GM08714 (cell line): Measurements from ENCODE around the gene WNT6.
A peak's percentile ranks its signal among the peaks of the same experiment; 100 is the strongest.

Experiments used
- H3K4me3 ChIP-seq: fragments of 200-500 bp; sonication (Bioruptor generic); 2 replicates; pipeline ENCODE4 v1.5.1; 2014; ENCODE audit warnings: mild to moderate bottlenecking, low read length, inconsistent platforms
- ZNF274 ChIP-seq: IDR thresholded peaks from 2 replicates; pipeline ENCODE4 v1.6.1; 2012; ENCODE audit warnings: mild to moderate bottlenecking, low read depth, low read length

Gene WNT6

DNA sequence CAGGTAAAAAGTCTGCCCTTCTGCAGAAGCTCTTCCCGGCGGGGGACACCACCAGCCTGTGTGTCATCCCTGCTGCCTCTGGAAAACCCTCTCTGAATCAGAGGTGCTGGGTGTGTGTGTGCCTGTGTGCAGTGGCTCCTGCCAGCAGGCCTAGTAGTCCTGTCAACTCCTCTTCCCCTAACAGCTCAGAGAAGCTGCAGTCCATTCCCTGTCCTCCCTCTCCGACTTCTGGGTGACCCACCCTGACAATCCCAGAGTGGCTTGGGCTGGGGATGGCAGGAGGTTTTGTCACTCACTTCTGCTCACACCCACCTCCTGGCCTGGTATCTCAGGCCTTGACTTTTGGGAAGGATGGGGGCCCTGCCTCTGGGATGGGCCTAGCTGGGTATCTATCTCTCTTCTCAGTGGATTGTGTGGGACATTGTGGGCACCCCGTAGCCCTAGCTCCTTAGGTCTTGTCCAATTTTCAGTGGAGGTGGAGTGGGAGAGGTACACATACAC, 23.3 kb downstream of the WNT6 start:
- TF ChIP-seq ZNF274: no peak
- no peak overlapping the region for H3K4me3 ChIP-seq

DNA sequence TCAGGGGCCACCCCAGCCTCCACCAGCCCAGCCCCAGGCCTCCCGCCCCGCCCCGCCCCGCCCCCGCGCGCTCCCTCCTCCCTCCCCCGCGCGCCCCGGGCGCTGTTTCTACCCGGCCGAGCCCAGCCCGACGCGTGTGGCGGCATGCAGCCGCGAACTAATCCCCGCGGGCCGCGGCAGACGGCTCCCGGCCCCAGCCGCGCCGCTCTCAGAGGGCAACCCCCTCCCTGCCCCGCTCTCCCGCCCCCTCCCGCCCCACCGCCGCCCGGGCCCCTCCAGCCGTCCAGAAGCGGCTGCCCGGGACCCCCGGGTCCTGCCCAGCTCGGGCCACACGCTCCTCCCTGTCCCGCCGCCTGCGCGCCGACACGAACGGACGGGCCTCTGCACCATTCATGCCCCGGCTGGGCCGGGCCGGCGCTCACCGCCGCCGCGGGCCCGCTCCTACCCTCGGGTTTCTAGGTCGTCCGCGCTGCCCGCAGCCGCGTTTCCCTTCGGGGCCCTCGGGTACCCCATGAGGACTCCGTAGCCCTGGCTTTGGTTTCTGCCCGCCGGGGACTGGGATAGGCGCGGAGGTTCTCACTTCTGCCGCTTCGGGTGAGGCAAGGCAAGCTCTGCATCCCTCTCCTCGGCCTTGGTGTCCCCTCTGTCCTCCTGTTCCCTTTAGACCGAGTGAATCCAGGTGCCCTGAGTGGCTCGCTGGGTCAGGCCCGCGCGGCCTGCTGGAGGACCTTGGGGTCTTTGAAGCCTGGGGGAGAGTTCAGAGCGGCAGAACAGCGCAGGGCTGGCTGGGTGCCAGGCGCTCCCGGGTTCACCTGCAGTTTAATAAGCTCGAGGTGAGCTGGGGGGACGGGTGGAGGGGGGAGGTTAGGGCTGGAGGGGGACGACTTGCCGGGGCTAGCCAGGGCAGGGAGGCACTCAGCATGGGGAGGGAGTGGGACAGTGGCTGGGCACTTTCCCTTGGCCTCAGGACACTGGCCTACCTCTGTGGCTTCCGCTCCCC, 24.2 kb downstream of the WNT6 start:
- TF ChIP-seq ZNF274: no peak

DNA sequence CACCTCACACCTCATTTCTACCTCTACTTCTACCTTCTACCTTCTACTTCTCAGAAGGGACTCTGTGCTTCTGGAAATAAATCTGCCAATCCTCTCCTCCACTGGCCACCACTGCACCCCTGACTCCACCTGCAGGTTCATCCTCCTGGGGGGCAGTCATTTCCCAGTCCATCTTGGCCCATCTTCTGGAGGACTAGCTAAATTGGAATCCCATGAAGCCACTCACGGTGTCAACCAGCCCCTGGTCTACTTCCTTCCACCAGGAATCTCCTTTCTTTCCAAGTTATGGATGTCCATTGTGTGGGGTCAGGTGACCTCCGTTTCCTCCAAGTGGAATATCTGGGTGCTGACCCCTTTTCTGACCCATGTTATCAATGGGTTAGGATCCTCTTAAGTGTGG, 24.9 kb downstream of the WNT6 start:
- H3K4me3 ChIP-seq: no peak overlapping the region
- TF ChIP-seq ZNF274: no peak

More for the DNA sequence above, 24.2 kb downstream of the WNT6 start:
- H3K4me3 ChIP-seq: peak overlapping the region; percentile 2; the same call in 1 of the 2 replicates

DNA sequence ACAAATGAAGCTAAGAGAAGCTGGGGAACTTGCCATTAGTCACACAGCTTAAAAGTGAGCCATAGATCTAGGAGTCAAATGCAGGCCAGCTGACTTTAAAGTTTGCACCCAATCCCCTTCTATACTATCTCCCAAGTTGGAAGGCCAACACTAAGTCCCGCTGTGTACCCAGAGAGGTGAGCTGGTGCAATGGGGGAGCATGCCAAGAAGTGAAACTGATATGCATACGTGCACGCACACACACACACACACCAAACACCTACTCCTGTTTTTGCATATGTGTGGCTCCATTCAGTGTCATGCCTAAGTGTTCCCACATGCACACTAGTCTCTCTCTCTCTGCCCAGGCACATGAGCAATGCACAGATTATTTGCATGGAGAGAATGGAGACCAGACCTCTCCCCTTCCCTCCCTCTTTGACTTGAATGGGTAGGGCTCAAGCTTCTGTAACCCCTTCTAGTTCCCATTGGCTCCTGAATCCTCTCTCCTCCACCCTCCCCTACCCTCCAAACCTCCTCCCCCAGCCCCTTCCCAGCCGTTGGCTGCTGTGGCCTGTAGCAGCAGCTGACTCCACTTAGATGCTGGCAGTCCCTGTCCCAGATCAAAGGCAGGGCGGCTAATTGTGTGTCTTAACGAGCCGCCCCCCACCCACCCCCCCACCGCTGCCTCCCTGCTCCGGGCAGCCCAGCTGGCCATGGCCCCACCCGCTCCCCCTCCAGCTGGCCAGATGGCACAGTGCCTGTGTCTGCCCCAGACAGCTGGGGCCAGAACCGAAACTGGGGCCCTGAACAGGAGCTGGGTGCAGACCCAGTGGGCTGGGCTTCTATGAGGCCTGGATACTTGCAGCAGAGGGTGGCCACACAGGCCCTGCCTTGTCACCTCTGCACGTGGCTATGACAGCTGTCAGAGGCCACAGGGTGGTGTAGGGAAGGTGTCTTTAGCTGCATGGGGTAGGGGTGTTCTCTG, 26.7 kb downstream of the WNT6 start:
- TF ChIP-seq ZNF274: no peak
- H3K4me3 ChIP-seq: no peak overlapping the region

DNA sequence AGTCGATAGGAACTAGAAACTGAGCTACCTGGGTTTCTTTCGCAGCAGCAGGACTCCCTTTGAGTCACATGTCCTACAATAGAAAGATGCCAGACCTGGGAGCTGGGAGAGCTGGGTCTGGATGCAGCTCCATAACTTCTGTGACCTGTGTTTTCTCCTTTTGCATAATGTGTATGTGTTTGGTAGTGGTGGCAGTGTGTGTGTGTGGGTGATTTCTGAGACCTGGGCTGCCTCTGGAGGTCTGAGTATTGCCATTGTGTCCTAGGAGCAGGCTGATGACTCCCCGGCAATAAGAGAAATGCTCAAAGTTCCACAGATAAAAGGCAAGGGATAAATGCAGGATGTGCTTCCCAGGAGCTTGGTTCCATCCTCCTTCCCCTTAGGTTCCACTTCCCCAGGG, 27.5 kb downstream of the WNT6 start:
- TF ChIP-seq ZNF274: no peak
- no peak overlapping the region for H3K4me3 ChIP-seq

DNA sequence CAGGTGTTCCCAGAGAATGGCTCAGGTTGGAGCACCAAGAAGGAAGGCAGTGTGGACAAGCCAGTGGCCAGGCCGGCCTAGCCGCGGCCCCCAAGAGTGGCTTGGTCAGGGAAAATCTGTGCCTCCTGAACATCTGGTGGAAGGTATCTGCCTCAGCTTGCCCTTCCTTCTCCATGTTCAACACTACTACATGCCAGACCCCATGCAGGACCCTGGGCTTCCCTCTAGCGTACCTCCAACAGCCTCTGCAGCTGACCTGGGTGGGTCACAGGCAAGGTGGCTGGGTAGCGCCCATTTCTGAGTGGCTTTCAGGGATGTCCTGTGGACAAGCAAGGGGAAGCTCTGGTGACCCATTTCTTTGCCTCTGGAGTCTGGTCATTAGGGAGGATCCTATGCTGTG, 28.7 kb downstream of the WNT6 start:
- no peak for TF ChIP-seq ZNF274
- no peak overlapping the region for H3K4me3 ChIP-seq

DNA sequence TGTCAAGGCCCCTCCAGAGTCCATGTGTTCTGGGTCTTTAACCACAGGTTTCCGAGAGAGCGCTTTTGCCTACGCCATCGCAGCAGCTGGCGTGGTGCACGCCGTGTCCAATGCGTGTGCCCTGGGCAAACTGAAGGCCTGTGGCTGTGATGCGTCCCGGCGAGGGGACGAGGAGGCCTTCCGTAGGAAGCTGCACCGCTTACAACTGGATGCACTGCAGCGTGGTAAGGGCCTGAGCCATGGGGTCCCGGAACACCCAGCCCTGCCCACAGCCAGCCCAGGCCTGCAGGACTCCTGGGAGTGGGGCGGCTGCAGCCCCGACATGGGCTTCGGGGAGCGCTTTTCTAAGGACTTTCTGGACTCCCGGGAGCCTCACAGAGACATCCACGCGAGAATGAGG, 30.3 kb downstream of the WNT6 start:
- no peak for TF ChIP-seq ZNF274
- H3K4me3 ChIP-seq: no peak overlapping the region

DNA sequence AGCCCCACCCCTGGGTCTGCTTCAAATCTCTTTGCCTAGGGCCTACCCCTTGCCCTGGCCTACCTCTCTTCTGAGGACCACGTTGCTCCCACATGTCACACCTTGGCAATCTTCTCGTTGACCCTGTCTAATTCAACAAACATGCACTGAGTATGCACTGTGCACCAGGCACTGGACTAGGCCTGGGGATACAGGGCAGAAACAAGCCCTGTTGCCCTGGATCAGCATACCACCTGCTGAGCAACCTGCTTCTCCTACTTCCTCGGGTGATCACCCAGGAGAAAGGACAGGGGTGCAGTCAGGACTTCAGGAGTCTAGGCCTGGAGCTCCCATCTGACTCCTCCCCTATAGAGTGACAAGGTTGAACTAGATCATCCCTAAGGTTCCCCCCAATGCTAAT, 30.8 kb downstream of the WNT6 start:
- no peak overlapping the region for H3K4me3 ChIP-seq
- no peak for TF ChIP-seq ZNF274

DNA sequence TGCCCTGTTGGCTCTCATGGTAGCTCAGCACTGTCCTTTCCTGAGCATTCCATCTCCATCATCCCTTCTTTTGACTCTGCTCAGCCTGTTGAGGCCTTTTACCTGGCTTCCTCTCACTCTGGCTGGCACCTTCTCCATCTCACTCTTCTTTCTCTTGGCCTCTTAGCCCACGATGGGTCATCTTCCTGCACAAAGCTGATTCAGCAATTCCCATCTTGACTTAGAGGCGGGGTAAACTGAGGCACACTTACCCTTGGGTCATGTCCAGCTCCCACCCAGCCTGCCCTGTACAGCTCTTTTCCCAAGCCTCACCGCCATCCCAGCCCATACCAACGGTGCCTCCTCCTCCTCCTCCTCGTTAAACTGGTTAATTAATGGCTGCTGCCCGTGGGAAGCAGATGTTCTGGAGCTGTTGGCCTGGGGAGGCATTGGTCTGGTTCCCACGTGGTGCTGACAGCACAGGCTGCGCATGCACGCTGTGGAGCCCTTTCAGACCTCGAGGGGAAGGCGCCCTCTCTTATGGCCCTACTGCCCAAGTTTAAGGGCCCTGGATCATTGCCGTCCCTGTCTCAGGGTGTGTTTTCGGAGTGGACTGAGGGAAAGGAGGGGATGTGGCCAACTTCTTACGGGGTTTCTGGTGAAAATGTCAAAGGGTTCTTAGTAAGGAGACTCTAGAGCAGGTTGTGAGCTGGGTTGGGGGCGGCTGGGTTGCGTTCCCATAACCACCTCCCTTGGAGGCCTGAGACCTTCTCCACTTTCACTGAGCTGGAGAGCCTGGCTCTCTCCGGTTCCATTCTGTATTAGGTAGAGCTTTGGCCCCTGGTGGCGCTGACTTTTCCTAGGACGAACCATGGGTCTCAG, 31.9 kb downstream of the WNT6 start:
- no peak overlapping the region for H3K4me3 ChIP-seq
- no peak for TF ChIP-seq ZNF274

DNA sequence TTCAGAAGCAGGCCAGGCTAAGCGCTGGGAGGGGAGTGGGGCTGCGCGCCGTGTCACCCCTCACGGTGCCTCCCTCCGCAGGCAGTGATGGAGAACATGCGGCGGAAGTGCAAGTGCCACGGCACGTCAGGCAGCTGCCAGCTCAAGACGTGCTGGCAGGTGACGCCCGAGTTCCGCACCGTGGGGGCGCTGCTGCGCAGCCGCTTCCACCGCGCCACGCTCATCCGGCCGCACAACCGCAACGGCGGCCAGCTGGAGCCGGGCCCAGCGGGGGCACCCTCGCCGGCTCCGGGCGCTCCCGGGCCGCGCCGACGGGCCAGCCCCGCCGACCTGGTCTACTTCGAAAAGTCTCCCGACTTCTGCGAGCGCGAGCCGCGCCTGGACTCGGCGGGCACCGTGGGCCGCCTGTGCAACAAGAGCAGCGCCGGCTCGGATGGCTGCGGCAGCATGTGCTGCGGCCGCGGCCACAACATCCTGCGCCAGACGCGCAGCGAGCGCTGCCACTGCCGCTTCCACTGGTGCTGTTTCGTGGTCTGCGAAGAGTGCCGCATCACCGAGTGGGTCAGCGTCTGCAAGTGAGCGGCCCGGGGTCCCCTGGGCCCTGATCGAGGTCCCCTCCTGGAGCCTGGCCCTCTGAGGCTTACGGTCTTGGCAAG, 33.2 kb downstream of the WNT6 start:
- peak overlapping the region; percentile 44; the same call in 1 of the 2 replicates for H3K4me3 ChIP-seq

DNA sequence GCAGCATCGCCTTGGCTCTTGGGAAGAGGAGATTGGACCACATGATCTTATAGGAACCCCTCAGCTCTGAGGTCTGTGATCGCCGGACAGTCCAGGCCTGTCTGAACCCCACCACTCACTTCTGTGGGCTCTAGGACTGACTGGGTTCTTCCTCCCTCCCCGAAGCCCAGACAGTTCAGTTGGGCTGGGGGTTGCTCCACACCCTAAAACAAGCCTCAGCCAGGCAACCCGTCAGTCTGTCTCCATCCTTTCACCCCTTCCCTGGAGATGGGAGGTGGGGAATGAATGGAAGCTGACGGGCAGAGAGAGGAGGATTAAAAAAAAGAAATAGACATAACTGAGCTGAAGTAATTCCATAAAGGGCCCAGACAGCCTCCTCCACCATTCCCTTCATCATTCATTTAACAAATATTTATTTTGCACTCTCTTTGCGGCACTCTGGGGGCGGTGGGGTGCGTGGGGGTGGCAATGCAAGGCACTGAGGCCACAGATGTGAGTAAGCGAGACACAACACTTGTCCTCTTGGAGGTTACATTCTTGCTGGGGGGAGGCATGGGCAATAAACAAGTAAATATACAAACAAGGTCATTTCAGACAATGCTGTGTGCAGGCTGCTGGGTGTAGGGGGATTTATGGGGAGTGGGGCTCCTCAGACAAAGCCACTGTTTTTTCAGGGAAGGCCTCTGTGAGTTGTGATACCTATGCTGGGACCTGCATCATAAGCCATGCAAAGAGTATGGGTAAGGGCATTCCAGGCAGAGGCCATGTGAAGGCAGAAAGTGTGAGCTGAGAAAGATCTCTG, 33.9 kb downstream of the WNT6 start:
- peak overlapping the region; percentile 44 for H3K4me3 ChIP-seq

More for the DNA sequence above, 33.2 kb downstream of the WNT6 start:
- no peak for TF ChIP-seq ZNF274

More for the DNA sequence above, 33.9 kb downstream of the WNT6 start:
- TF ChIP-seq ZNF274: no peak
